Measurements from ENCODE around the gene ADAP2. TPM values are rescaled to one million over a fixed set of nuclear protein-coding genes. Genes with fewer than 3 reads are reported as not detected.

The ADAP2 gene
- total RNA-seq (10 to 100 TPM; 40.0 to 79.7 (median 67.1) TPM), polyA plus RNA-seq (10 to 100 TPM; 10.3 to 17.7 (median 11.5) TPM)
- long read RNA-seq, donor 1, transcript ADAP2-202 (3 exons, 838 nt), result minor isoform, 7 of 16 reads
- long read RNA-seq, donor 1, transcript ADAP2-201 (11 exons, 2,934 nt), result major isoform, 8 of 16 reads
- long read RNA-seq, donor 1, partial matches to known transcripts, result 0 of 16 reads
- long read RNA-seq, donor 1, other reads (novel, unspliced or antisense), result 0 of 16 reads
- long read RNA-seq, donor 2, partial matches to known transcripts, result 0 of 5 reads
- long read RNA-seq, donor 2, other reads (novel, unspliced or antisense), result 0 of 5 reads

- DNase-seq, result peak; percentile 91
- Histone ChIP-seq H3K27ac (peak within 1 kb of the TSS in 7 of 8 donors; percentile 14 to 82 (median 73)), H3K9me3 (no peaks in the 10 kb centered on the region), H3K36me3 (peaks cover 0 to 10% (median 0%) of the 10 kb centered on the region in 6 donors), H3K27me3 (replicated peaks in 1 of 7) (peaks cover 0 to 45% (median 19%) of the 10 kb centered on the region in 7 donors), H3K4me1 (peaks cover 0 to 34% (median 23%) of the 10 kb centered on the region in 6 donors), H3K4me3 (peak within 1 kb of the TSS; percentile 47 to 90 (median 62))
- 2 to 5% (median 3%) methylated on average over 24 to 60 of the region's 60 CpGs for WGBS, 5 donors
- TF ChIP-seq POLR2A (IDR thresholded peaks at IDR 0.05) (no peak), CTCF (IDR thresholded peaks at IDR 0.05 in 8 of 11, conservative IDR thresholded peaks at IDR 0.05 in 3 of 11) (no peak), POLR2AphosphoS5 (IDR thresholded peaks at IDR 0.05) (peak; percentile 65 to 76 (median 76))
- intact Hi-C loops (cut with DNase I; ENCODE audit: low total_unique reads), result no loop called here
These were observed at the start of gene ADAP2 for GRCh38 chr17:30921544-30922196. TSS of gene ADAP2 (plus strand) at chr17:30921945. CDS start at chr17:30922015, 70 bp downstream.

- H3K36me3 ChIP-seq, result peaks cover 0 to 53% (median 0%) of the 10 kb centered on the region in 6 donors
- intact Hi-C loops (cut with DNase I; ENCODE audit: low total_unique reads), result no loop called here
- WGBS, 5 donors, result 88 to 99% (median 93%) methylated on average over 5 of the region's 5 CpGs
These were observed 35.6 kb upstream of the ADAP2 start for GRCh38 chr17:30886187-30886586.

GRCh38 chr17:30894236-30894635 lies 27.5 kb upstream of the ADAP2 start:
- H3K27ac ChIP-seq, result no peak overlapping the region
- 92 to 99% (median 93%) methylated on average over 3 of the region's 3 CpGs for WGBS, 5 donors
- no peaks in the 10 kb centered on the region for H3K9me3 ChIP-seq
- no peak overlapping the region for H3K4me3 ChIP-seq
- TF ChIP-seq POLR2AphosphoS5 (IDR thresholded peaks at IDR 0.05), result no peak
- no peak for TF ChIP-seq CTCF (IDR thresholded peaks at IDR 0.05 in 8 of 11, conservative IDR thresholded peaks at IDR 0.05 in 3 of 11)
- TF ChIP-seq POLR2A (IDR thresholded peaks at IDR 0.05), result no peak
- no peaks in the 10 kb centered on the region for H3K4me1 ChIP-seq
- peaks cover 0 to 87% (median 27%) of the 10 kb centered on the region in 6 donors for H3K36me3 ChIP-seq
- no peak for DNase-seq
- intact Hi-C loops (cut with DNase I; ENCODE audit: low total_unique reads), result no loop called here
- no peaks in the 10 kb centered on the region for H3K27me3 ChIP-seq (replicated peaks in 1 of 7)

More at GRCh38 chr17:30886187-30886586, 35.6 kb upstream of the ADAP2 start:
- Histone ChIP-seq H3K4me1 (no peaks in the 10 kb centered on the region), H3K4me3 (no peak overlapping the region), H3K9me3 (no peaks in the 10 kb centered on the region), H3K27ac (no peak overlapping the region), H3K27me3 (replicated peaks in 1 of 7) (no peaks in the 10 kb centered on the region)
- DNase-seq, result no peak
- no peak for TF ChIP-seq POLR2A (IDR thresholded peaks at IDR 0.05)
- TF ChIP-seq POLR2AphosphoS5 (IDR thresholded peaks at IDR 0.05), result no peak
- TF ChIP-seq CTCF (IDR thresholded peaks at IDR 0.05 in 8 of 11, conservative IDR thresholded peaks at IDR 0.05 in 3 of 11), result no peak

- Histone ChIP-seq H3K4me3 (no peak overlapping the region), H3K4me1 (peaks cover 0 to 18% (median 5%) of the 10 kb centered on the region in 6 donors), H3K36me3 (peaks cover 0 to 98% (median 38%) of the 10 kb centered on the region in 6 donors), H3K27me3 (replicated peaks in 1 of 7) (no peaks in the 10 kb centered on the region), H3K27ac (no peak overlapping the region), H3K9me3 (no peaks in the 10 kb centered on the region)
- TF ChIP-seq CTCF (IDR thresholded peaks at IDR 0.05 in 8 of 11, conservative IDR thresholded peaks at IDR 0.05 in 3 of 11) (no peak), POLR2A (IDR thresholded peaks at IDR 0.05) (no peak), POLR2AphosphoS5 (IDR thresholded peaks at IDR 0.05) (no peak)
- 87 to 96% (median 93%) methylated on average over 5 of the region's 5 CpGs for WGBS, 5 donors
- intact Hi-C loops (cut with DNase I; ENCODE audit: low total_unique reads), result no loop called here
- DNase-seq, result no peak
These were observed 24.4 kb upstream of the ADAP2 start for GRCh38 chr17:30897311-30897710.
